Urothelium cell line (cell line): ENCODE data around the gene RYR2.

Source experiments
- DNase-seq: peaks from one replicate; pipeline ENCODE4 v3.0.0; 2011; ENCODE audit warnings: low spot score, mixed read lengths
- FAIRE-seq: peaks from 2 replicates; lab custom pipeline; 2011; peaks lifted over from hg19 to GRCh38; lab: Jason Lieb, UNC

RYR2 gene

GRCh38 chr1:237187842-237188241 lies 145.9 kb downstream of the RYR2 start:
- FAIRE-seq (no peak), DNase-seq (no peak)

- no peak for FAIRE-seq
Measured at GRCh38 chr1:237191403-237191802, 149.4 kb downstream of the RYR2 start.

GRCh38 chr1:237197470-237198425 lies 155.8 kb downstream of the RYR2 start:
- FAIRE-seq (no peak), DNase-seq (peak; percentile 26)

More at GRCh38 chr1:237191403-237191802, 149.4 kb downstream of the RYR2 start:
- no peak for DNase-seq

- no peak for DNase-seq
- no peak for FAIRE-seq
Measured at GRCh38 chr1:237199026-237199425, 157.0 kb downstream of the RYR2 start.

- DNase-seq: no peak
- no peak for FAIRE-seq
Measured at GRCh38 chr1:237201155-237201554, 159.2 kb downstream of the RYR2 start.

- DNase-seq (no peak), FAIRE-seq (no peak)
Measured at GRCh38 chr1:237204841-237205240, 162.9 kb downstream of the RYR2 start.

GRCh38 chr1:237205400-237206064 lies 163.5 kb downstream of the RYR2 start:
- FAIRE-seq (no peak), DNase-seq (peak; percentile 16)

- FAIRE-seq (no peak), DNase-seq (no peak)
Measured at GRCh38 chr1:237206065-237206414, 164.1 kb downstream of the RYR2 start.

- no peak for FAIRE-seq
Measured at GRCh38 chr1:237211031-237211430, 169.0 kb downstream of the RYR2 start.

GRCh38 chr1:237211540-237211939 lies 169.6 kb downstream of the RYR2 start:
- FAIRE-seq: no peak
- no peak for DNase-seq

More at GRCh38 chr1:237211031-237211430, 169.0 kb downstream of the RYR2 start:
- no peak for DNase-seq

GRCh38 chr1:237219751-237220642 lies 178.0 kb downstream of the RYR2 start:
- no peak for FAIRE-seq
- no peak for DNase-seq

- no peak for FAIRE-seq
- DNase-seq: no peak
Measured at GRCh38 chr1:237223419-237223818, 181.4 kb downstream of the RYR2 start.

GRCh38 chr1:237226177-237226944 lies 184.4 kb downstream of the RYR2 start:
- DNase-seq: no peak
- FAIRE-seq: no peak

- no peak for FAIRE-seq
Measured at GRCh38 chr1:237227476-237227875, 185.5 kb downstream of the RYR2 start.

GRCh38 chr1:237228421-237228820 lies 186.4 kb downstream of the RYR2 start:
- no peak for DNase-seq
- no peak for FAIRE-seq

More at GRCh38 chr1:237227476-237227875, 185.5 kb downstream of the RYR2 start:
- no peak for DNase-seq

GRCh38 chr1:237229333-237229732 lies 187.3 kb downstream of the RYR2 start:
- no peak for DNase-seq
- no peak for FAIRE-seq

GRCh38 chr1:237232501-237232900 lies 190.5 kb downstream of the RYR2 start:
- FAIRE-seq: no peak
- DNase-seq: no peak

- DNase-seq (no peak), FAIRE-seq (no peak)
Measured at GRCh38 chr1:237235091-237235490, 193.1 kb downstream of the RYR2 start.

GRCh38 chr1:237237721-237238120 lies 195.7 kb downstream of the RYR2 start:
- DNase-seq: no peak
- FAIRE-seq: no peak

GRCh38 chr1:237239248-237239647 lies 197.3 kb downstream of the RYR2 start:
- no peak for DNase-seq
- FAIRE-seq: no peak
